IPS-18a (cell line): ENCODE data around the gene EFNA2.

Experiments used
- H3K27ac ChIP-seq: one replicate; pipeline ENCODE4 v1.5.1; 2013; ENCODE audit warnings: low read length
- H3K27me3 ChIP-seq: one replicate; pipeline ENCODE4 v1.6.1; 2013; ENCODE audit warnings: mild to moderate bottlenecking, low read length; ENCODE audit not compliant: control insufficient read depth, insufficient read depth
- H3K36me3 ChIP-seq: one replicate; pipeline ENCODE4 v1.6.1; 2013; ENCODE audit warnings: low read depth, low read length; ENCODE audit not compliant: control insufficient read depth
- H3K4me1 ChIP-seq: one replicate; pipeline ENCODE4 v1.6.1; 2013; ENCODE audit warnings: low read depth, low read length; ENCODE audit not compliant: control insufficient read depth
- H3K4me3 ChIP-seq: one replicate; pipeline ENCODE4 v1.5.1; 2013; ENCODE audit warnings: low read length
- H3K9ac ChIP-seq: one replicate; pipeline ENCODE4 v1.6.1; 2013; ENCODE audit warnings: mild to moderate bottlenecking, low read length, moderate library complexity
- H3K9me3 ChIP-seq: one replicate; pipeline ENCODE4 v1.6.1; 2013; ENCODE audit warnings: low read depth, low read length; ENCODE audit not compliant: control insufficient read depth

The EFNA2 gene

GRCh38 chr19:1277061-1277460 lies 8.6 kb upstream of the EFNA2 start:
- peaks cover 34% of the 10 kb centered on the region for H3K36me3 ChIP-seq
- H3K4me3 ChIP-seq = no peak overlapping the region
- H3K27ac ChIP-seq = no peak overlapping the region

GRCh38 chr19:1278074-1278473 lies 7.6 kb upstream of the EFNA2 start:
- Histone ChIP-seq H3K27me3 (peaks cover under 1% of the 10 kb centered on the region), H3K36me3 (peaks cover 24% of the 10 kb centered on the region), H3K9ac (no peak overlapping the region), H3K27ac (no peak overlapping the region), H3K4me1 (peaks cover 5% of the 10 kb centered on the region), H3K9me3 (no peaks in the 10 kb centered on the region), H3K4me3 (no peak overlapping the region)

More at GRCh38 chr19:1277061-1277460, 8.6 kb upstream of the EFNA2 start:
- H3K9me3 ChIP-seq = no peaks in the 10 kb centered on the region
- H3K9ac ChIP-seq = no peak overlapping the region
- H3K4me1 ChIP-seq = peaks cover 5% of the 10 kb centered on the region
- H3K27me3 ChIP-seq = no peaks in the 10 kb centered on the region

GRCh38 chr19:1278713-1279660 lies 6.7 kb upstream of the EFNA2 start:
- Histone ChIP-seq H3K27ac (no peak overlapping the region), H3K36me3 (peaks cover 15% of the 10 kb centered on the region)

GRCh38 chr19:1279782-1280341 lies 5.8 kb upstream of the EFNA2 start:
- no peaks in the 10 kb centered on the region for H3K4me1 ChIP-seq
- H3K27me3 ChIP-seq = peaks cover 17% of the 10 kb centered on the region
- no peak overlapping the region for H3K27ac ChIP-seq
- H3K9ac ChIP-seq = no peak overlapping the region
- no peaks in the 10 kb centered on the region for H3K9me3 ChIP-seq
- peaks cover 6% of the 10 kb centered on the region for H3K36me3 ChIP-seq
- H3K4me3 ChIP-seq = no peak overlapping the region

More at GRCh38 chr19:1278713-1279660, 6.7 kb upstream of the EFNA2 start:
- H3K4me3 ChIP-seq = no peak overlapping the region
- H3K9ac ChIP-seq = no peak overlapping the region
- H3K4me1 ChIP-seq = peaks cover 1% of the 10 kb centered on the region
- H3K27me3 ChIP-seq = peaks cover 8% of the 10 kb centered on the region
- no peaks in the 10 kb centered on the region for H3K9me3 ChIP-seq

- H3K9ac ChIP-seq = no peak overlapping the region
- no peak overlapping the region for H3K4me3 ChIP-seq
- peaks cover 6% of the 10 kb centered on the region for H3K36me3 ChIP-seq
- peaks cover 23% of the 10 kb centered on the region for H3K27me3 ChIP-seq
- H3K9me3 ChIP-seq = no peaks in the 10 kb centered on the region
- H3K27ac ChIP-seq = no peak overlapping the region
- H3K4me1 ChIP-seq = peaks cover 4% of the 10 kb centered on the region
Measured at GRCh38 chr19:1280636-1281568, 4.8 kb upstream of the EFNA2 start.

- Histone ChIP-seq H3K27ac (no peak overlapping the region), H3K36me3 (peaks cover 6% of the 10 kb centered on the region)
Measured at GRCh38 chr19:1281569-1282287, 3.9 kb upstream of the EFNA2 start.

GRCh38 chr19:1282588-1283206 lies 3.0 kb upstream of the EFNA2 start:
- Histone ChIP-seq H3K27ac (no peak overlapping the region), H3K27me3 (peaks cover 29% of the 10 kb centered on the region), H3K9me3 (no peaks in the 10 kb centered on the region), H3K4me1 (peaks cover 4% of the 10 kb centered on the region), H3K9ac (no peak overlapping the region), H3K4me3 (no peak overlapping the region), H3K36me3 (peaks cover 6% of the 10 kb centered on the region)

More at GRCh38 chr19:1281569-1282287, 3.9 kb upstream of the EFNA2 start:
- peaks cover 4% of the 10 kb centered on the region for H3K4me1 ChIP-seq
- H3K9me3 ChIP-seq = no peaks in the 10 kb centered on the region
- H3K27me3 ChIP-seq = peaks cover 27% of the 10 kb centered on the region
- H3K4me3 ChIP-seq = no peak overlapping the region
- H3K9ac ChIP-seq = no peak overlapping the region

- H3K4me3 ChIP-seq = no peak overlapping the region
- H3K4me1 ChIP-seq = peaks cover 4% of the 10 kb centered on the region
- H3K9ac ChIP-seq = no peak overlapping the region
- H3K9me3 ChIP-seq = no peaks in the 10 kb centered on the region
- H3K36me3 ChIP-seq = peaks cover 6% of the 10 kb centered on the region
- H3K27me3 ChIP-seq = peaks cover 29% of the 10 kb centered on the region
- H3K27ac ChIP-seq = no peak overlapping the region
Measured at GRCh38 chr19:1283207-1283916, 2.3 kb upstream of the EFNA2 start.

- Histone ChIP-seq H3K4me3 (no peak overlapping the region), H3K9ac (no peak overlapping the region), H3K4me1 (peaks cover 4% of the 10 kb centered on the region), H3K36me3 (peaks cover 3% of the 10 kb centered on the region), H3K27ac (no peak overlapping the region), H3K9me3 (no peaks in the 10 kb centered on the region), H3K27me3 (peaks cover 29% of the 10 kb centered on the region)
Measured at GRCh38 chr19:1283917-1284292, 1.8 kb upstream of the EFNA2 start.

- peaks cover 4% of the 10 kb centered on the region for H3K4me1 ChIP-seq
- no peaks in the 10 kb centered on the region for H3K9me3 ChIP-seq
- no peaks in the 10 kb centered on the region for H3K36me3 ChIP-seq
- H3K4me3 ChIP-seq = no peak overlapping the region
- peaks cover 29% of the 10 kb centered on the region for H3K27me3 ChIP-seq
- H3K27ac ChIP-seq = no peak overlapping the region
- no peak overlapping the region for H3K9ac ChIP-seq
Measured at GRCh38 chr19:1284293-1284978, 1.2 kb upstream of the EFNA2 start.
